B cell (primary cell): Measurements from ENCODE around the gene WASF2. TPM values are rescaled to one million over a fixed set of nuclear protein-coding genes. Genes with fewer than 3 reads are reported as not detected.

Experiments used
- ATAC-seq: fragments of 200-7000 bp; cut with Tn5 transposase; one replicate; pipeline ENCODE4 v1.10.0; 2021; ENCODE audit warnings: low read depth, mild to moderate bottlenecking, moderate number of reproducible peaks, moderate library complexity
- CTCF ChIA-PET: fragments of 350-600 bp; sonication (Branson Sonifier 250); formaldehyde crosslinking; loops from one replicate; lab custom pipeline; 2021; ENCODE audit warnings: antibody characterized with exemption, inconsistent platforms; lab: Charles Lee
- POLR2A ChIA-PET: fragments of 350-600 bp; sonication (Branson Sonifier 250); formaldehyde crosslinking; loops from one replicate; lab custom pipeline; 2021; ENCODE audit warnings: antibody characterized with exemption; lab: Charles Lee
- DNase-seq: peaks from one replicate; pipeline ENCODE4 v3.0.0; 2013
- H2AFZ ChIP-seq: 2 replicates; pipeline ENCODE4 v1.6.1; 2012; ENCODE audit warnings: mild to moderate bottlenecking, low read depth, low read length; ENCODE audit not compliant: insufficient read depth, poor library complexity, severe bottlenecking
- H3K27ac ChIP-seq, 2 donors: 1 replicate in 1 of 2; 2 replicates in 1 of 2; pipeline ENCODE4 v1.5.1; 2012 to 2013; ENCODE audit warnings: low read length in 2 of 2, mild to moderate bottlenecking in 2 of 2, moderate library complexity in 1 of 2
- H3K27me3 ChIP-seq, 4 experiments: fragments of 200-600 bp in 1 of 4; sonication (generic) in 1 of 4; replicated peaks in 1 of 4; 1 replicate in 2 of 4; 2 replicates in 2 of 4; pipeline versions ENCODE4 v1.6.1 to v1.7.0; 2013 to 2016; ENCODE audit warnings: low read length in 3 of 4, mild to moderate bottlenecking in 2 of 4, mixed read lengths in 1 of 4, moderate library complexity in 1 of 4; ENCODE audit not compliant: insufficient read depth in 4 of 4, control insufficient read depth in 3 of 4; ENCODE audit errors: control extremely low read depth in 1 of 4
- H3K36me3 ChIP-seq, 2 experiments: replicated peaks in 1 of 2; 1 replicate in 1 of 2; 2 replicates in 1 of 2; pipeline versions ENCODE4 v1.6.1 to v1.7.1; 2013; ENCODE audit warnings: low read length in 1 of 2; ENCODE audit not compliant: insufficient read depth in 2 of 2, control insufficient read depth in 1 of 2; ENCODE audit errors: control extremely low read depth in 1 of 2, extremely low read depth in 1 of 2
- H3K4me1 ChIP-seq, 2 donors: fragments of 200-600 bp in 1 of 2; sonication (generic) in 1 of 2; 1 replicate in 1 of 2; 2 replicates in 1 of 2; pipeline versions ENCODE4 v1.5.1 to v1.6.1; 2013 to 2017; ENCODE audit warnings: low read length in 2 of 2; ENCODE audit not compliant: control insufficient read depth in 2 of 2, insufficient read depth in 2 of 2
- H3K4me2 ChIP-seq: replicated peaks from 2 replicates; pipeline ENCODE3; 2012; ENCODE audit warnings: mild to moderate bottlenecking, low read depth, low read length; ENCODE audit not compliant: poor library complexity, severe bottlenecking
- H3K4me3 ChIP-seq, 5 experiments: fragments of 200-600 bp in 1 of 5; sonication (generic) in 1 of 5; 1 replicate in 3 of 5; 2 replicates in 2 of 5; pipeline versions ENCODE4 v1.5.1 to v1.7.0; 2011 to 2016; ENCODE audit warnings: low read length in 4 of 5, mild to moderate bottlenecking in 4 of 5, low read depth in 2 of 5, control low read depth in 1 of 5, moderate library complexity in 1 of 5; ENCODE audit not compliant: insufficient read depth in 1 of 5; ENCODE audit errors: control extremely low read depth in 1 of 5, extremely low read depth in 1 of 5
- H3K79me2 ChIP-seq: fragments of 200-600 bp; sonication (generic); one replicate; pipeline ENCODE4 v1.6.0; 2016; ENCODE audit warnings: low read length; ENCODE audit not compliant: control insufficient read depth, insufficient read depth
- H3K9ac ChIP-seq: fragments of 200-600 bp; sonication (generic); 2 replicates; pipeline ENCODE4 v1.6.1; 2017; ENCODE audit warnings: mild to moderate bottlenecking, low read length, moderate library complexity
- H3K9me3 ChIP-seq, 3 donors: one replicate each; pipeline versions ENCODE4 v1.6.1 to v1.7.1; 2013; ENCODE audit warnings: low read length in 2 of 3; ENCODE audit not compliant: control insufficient read depth in 2 of 3, insufficient read depth in 1 of 3; ENCODE audit errors: control extremely low read depth in 1 of 3
- H4K20me1 ChIP-seq: 2 replicates; pipeline ENCODE4 v1.6.0; 2012; ENCODE audit warnings: mild to moderate bottlenecking, low read length; ENCODE audit not compliant: insufficient read depth, control insufficient read depth, poor library complexity, severe bottlenecking
- H3K27ac Mint-ChIP-seq: one replicate; pipeline ENCODE4 v1.8.0; 2021; ENCODE audit warnings: mixed read lengths
- H3K27me3 Mint-ChIP-seq: one replicate; pipeline ENCODE4 v1.8.0; 2021; ENCODE audit warnings: mixed read lengths
- H3K4me1 Mint-ChIP-seq: one replicate; pipeline ENCODE4 v1.8.0; 2021; ENCODE audit warnings: mixed read lengths
- H3K4me3 Mint-ChIP-seq: one replicate; pipeline ENCODE4 v1.8.0; 2021; ENCODE audit warnings: mixed read lengths
- H3K9me3 Mint-ChIP-seq: one replicate; pipeline ENCODE4 v1.8.0; 2022; ENCODE audit warnings: mixed read lengths; ENCODE audit not compliant: insufficient read depth
- EZH2 ChIP-seq: IDR thresholded peaks from 2 replicates; pipeline ENCODE4 v1.6.1; 2012; ENCODE audit warnings: borderline replicate concordance, low read depth, mild to moderate bottlenecking, moderate library complexity, low read length; ENCODE audit not compliant: insufficient read depth, poor library complexity, severe bottlenecking
- WGBS: methylation state at CpG from one replicate; pipeline ENCODE4 v1.1.5; 2013; ENCODE audit warnings: missing lambda C conversion rate; ENCODE audit not compliant: insufficient coverage; 5-methylcytosine and 5-hydroxymethylcytosine counted together
- intact Hi-C: fragments of 100-400 bp; cut with micrococcal nuclease; formaldehyde crosslinking; loops from one replicate; pipeline ENCODE4 v1.10.0; 2022
- polyA plus RNA-seq: library from polyadenylated mRNA; depleted of rRNA; stranded (reverse); fragments of >200 nt; gene quantifications from 2 replicates; pipeline ENCODE4 v1.2.3, GENCODE V29; 2012
- total RNA-seq, 2 donors: library from RNA; stranded (reverse); fragments of 120-200 nt in 1 of 2; gene quantifications; 1 replicate in 1 of 2; 2 replicates in 1 of 2; pipeline versions ENCODE4 v1.2.3 to v1.2.4, GENCODE V29; 2013 to 2022
- TF ChIP-seq, protein P1 (sequence below): fragments of 200-600 bp; IDR thresholded peaks from one replicate; pipeline ENCODE4 v1.8.0; 2022; ENCODE audit warnings: antibody characterized with exemption, mild to moderate bottlenecking

WASF2 gene
- total and polyA plus RNA-seq, 2 donors (not counting 1 experiment from before 2014, with no cell fraction given) = 67.4 to 169 TPM

DNA sequence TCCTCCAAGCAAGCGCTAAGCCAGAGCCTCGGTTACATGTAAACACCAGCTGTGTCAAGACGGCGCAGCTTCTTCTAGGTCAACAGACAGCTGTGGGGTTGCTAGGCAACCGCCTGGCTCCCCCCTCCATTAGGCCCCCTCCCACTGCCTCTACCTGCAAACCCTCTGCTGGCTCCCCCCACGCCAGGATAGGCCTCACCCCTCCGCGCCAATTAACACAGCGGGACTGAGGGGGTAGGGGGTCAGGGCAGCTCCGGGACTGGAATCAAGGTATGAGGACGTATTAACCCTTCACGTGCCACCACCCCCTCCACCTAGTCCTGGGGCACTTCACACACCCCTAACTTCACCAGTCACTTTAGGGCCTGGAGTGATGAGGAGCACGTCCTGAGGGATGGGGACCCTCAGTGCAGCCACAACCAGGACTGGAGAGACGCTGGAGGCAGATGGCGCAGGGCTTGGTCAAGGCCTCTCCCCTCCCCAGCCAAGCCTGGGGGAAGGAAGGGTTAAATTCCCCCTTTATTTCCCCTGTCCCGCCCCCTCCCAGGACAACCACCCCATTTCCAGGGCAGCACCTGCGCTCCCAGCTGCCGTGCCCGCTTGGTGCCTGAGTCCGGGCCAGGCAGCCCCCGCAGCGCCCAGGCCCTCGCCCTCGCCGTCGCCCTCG is 37.4 kb upstream of the WASF2 start:
- Histone ChIP-seq H3K4me1 (peaks cover 50 to 52% of the 10 kb centered on the region in 2 donors), H4K20me1 (no peaks in the 10 kb centered on the region), H3K4me3 (peak overlapping the region in 4 of 5 experiments; percentile 24 to 52 (median 45)), H3K9me3 (no peaks in the 10 kb centered on the region), H3K27ac (peak overlapping the region; percentile 83 to 88), H3K27me3 (no peaks in the 10 kb centered on the region), H3K79me2 (no peaks in the 10 kb centered on the region), H3K4me2 (peak overlapping the region; percentile 87), H3K9ac (peak overlapping the region; percentile 63), H3K36me3 (no peaks in the 10 kb centered on the region), H2AFZ (peak overlapping the region; percentile 68)
- 9% methylated on average over 17 of the region's 27 CpGs for WGBS
- H3K4me1 Mint-ChIP-seq = peaks cover 59% of the 10 kb centered on the region
- no peaks in the 10 kb centered on the region for H3K27me3 Mint-ChIP-seq
- H3K9me3 Mint-ChIP-seq = no peaks in the 10 kb centered on the region
- peak; percentile 25 for ATAC-seq
- POLR2A ChIA-PET = interaction anchor here (3.6 kb wide), 1 partner anchor 37 kb away, joined by 38 read pairs; the partner anchor contains the start of gene WASF2
- intact Hi-C loops = loop anchor here (1.0 to 10.0 kb wide), 5 partner anchors 29 to 200 kb away; partner anchors contain the start of gene FAM76A
- TF ChIP-seq, protein P1, sequence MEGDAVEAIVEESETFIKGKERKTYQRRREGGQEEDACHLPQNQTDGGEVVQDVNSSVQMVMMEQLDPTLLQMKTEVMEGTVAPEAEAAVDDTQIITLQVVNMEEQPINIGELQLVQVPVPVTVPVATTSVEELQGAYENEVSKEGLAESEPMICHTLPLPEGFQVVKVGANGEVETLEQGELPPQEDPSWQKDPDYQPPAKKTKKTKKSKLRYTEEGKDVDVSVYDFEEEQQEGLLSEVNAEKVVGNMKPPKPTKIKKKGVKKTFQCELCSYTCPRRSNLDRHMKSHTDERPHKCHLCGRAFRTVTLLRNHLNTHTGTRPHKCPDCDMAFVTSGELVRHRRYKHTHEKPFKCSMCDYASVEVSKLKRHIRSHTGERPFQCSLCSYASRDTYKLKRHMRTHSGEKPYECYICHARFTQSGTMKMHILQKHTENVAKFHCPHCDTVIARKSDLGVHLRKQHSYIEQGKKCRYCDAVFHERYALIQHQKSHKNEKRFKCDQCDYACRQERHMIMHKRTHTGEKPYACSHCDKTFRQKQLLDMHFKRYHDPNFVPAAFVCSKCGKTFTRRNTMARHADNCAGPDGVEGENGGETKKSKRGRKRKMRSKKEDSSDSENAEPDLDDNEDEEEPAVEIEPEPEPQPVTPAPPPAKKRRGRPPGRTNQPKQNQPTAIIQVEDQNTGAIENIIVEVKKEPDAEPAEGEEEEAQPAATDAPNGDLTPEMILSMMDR = no peak
- TF ChIP-seq EZH2 = no peak
- CTCF ChIA-PET = interaction anchor here (0.6 to 1.9 kb wide), 5 partner anchors 39 to 136 kb away, joined by 4 to 8 read pairs (median 5); no protein-coding TSS in a partner anchor
- H3K4me3 Mint-ChIP-seq = peak overlapping the region; percentile 74
- H3K27ac Mint-ChIP-seq = peak overlapping the region; percentile 87
- DNase-seq = peak; percentile 87
